SJSA1 (cell line): ENCODE data around the gene MMP23B. TPM values are rescaled to one million over a fixed set of nuclear protein-coding genes. Genes with fewer than 3 reads are reported as not detected.
A peak's percentile ranks its signal among the peaks of the same experiment; 100 is the strongest.
"Not testable (repeated sequence)": the region's sequence is repeated elsewhere in the genome, so short reads cannot be mapped to it uniquely, and the experiment has no call there.

Source experiments
- DNase-seq, 2 experiments: peaks; one replicate each; pipeline ENCODE4 v3.0.0-alpha.2; 2015 to 2020; ENCODE audit warnings: low spot score in 2 of 2, low read depth in 1 of 2
- H3K27ac ChIP-seq: fragments of 250-450 bp; sonication (Bioruptor Pico); 2 replicates; pipeline ENCODE4 v1.5.1; 2020; ENCODE audit warnings: mild to moderate bottlenecking, moderate library complexity
- H3K27me3 ChIP-seq: fragments of 250-450 bp; sonication (Bioruptor Pico); replicated peaks from 2 replicates; pipeline ENCODE4 v1.5.1; 2020; ENCODE audit warnings: mild to moderate bottlenecking, moderate library complexity
- H3K36me3 ChIP-seq: fragments of 250-450 bp; sonication (Bioruptor Pico); 2 replicates; pipeline ENCODE4 v1.5.1; 2020; ENCODE audit warnings: mild to moderate bottlenecking
- H3K4me1 ChIP-seq: fragments of 250-450 bp; sonication (Bioruptor Pico); replicated peaks from 2 replicates; pipeline ENCODE4 v1.6.1; 2021; ENCODE audit warnings: mild to moderate bottlenecking
- H3K4me3 ChIP-seq: fragments of 250-450 bp; sonication (Bioruptor Pico); 2 replicates; pipeline ENCODE4 v1.5.1; 2020; ENCODE audit warnings: mild to moderate bottlenecking
- H3K9me3 ChIP-seq: fragments of 250-450 bp; sonication (Bioruptor Pico); replicated peaks from 2 replicates; pipeline ENCODE4 v1.5.1; 2020; ENCODE audit warnings: mild to moderate bottlenecking
- total RNA-seq: library from RNA; depleted of rRNA; stranded (reverse); fragments of >200 nt; shearing (Covaris generic); gene quantifications from 2 replicates; pipeline ENCODE4 v1.2.3, GENCODE V29; 2014

MMP23B gene
- total RNA-seq, 1 experiment from 2014 or later = 0.79 TPM

DNA sequence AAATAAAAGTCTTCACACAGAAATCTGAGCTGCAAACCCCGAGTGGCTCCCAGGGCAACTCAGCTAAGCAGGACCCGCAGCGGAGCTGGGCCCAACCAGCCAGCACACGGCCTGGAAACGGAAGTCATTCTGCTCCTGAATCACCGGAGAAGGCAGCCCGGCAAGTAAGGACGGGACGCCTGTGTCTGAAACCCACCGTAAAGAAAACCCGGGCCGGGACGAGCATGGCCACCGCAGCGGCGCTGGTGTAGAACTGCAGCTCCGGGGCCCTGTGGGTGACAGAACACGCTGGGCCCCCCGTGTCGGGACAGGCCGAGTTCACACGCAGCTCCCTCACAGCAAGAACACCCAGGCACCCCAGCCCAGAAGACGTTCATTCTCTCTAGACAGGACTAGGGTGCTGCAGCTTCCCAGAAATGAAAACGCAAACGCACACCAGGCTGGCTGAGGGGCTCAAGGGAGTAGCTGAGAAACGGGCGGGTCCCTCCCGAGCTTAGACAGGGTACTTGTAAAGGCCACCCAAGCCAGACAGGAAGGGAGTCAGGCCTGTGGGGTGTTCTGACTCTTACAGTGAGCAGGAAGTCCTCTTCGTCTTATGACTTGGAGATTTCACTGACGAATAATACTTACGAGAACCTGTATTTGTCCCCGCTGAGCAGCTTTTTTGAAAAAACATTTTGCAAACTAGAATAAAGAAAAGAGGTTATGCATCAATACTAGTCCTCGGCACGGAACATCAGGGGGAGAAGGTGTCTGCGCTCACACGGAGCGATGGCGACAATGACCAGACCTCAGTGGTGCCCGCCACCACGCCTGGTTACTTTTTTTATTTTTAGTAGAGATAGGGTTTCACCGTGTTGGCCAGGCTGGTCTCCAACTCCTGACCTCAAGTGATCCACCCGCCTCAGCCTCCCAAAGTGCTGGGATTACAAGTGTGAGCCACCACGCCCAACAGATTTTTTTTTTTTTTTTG lies 37.8 kb downstream of the MMP23B start:
- Histone ChIP-seq H3K9me3 (no peaks in the 10 kb centered on the region), H3K27me3 (no peaks in the 10 kb centered on the region), H3K36me3 (peaks cover 29% of the 10 kb centered on the region), H3K4me1 (no peaks in the 10 kb centered on the region), H3K4me3 (no peak overlapping the region), H3K27ac (no peak overlapping the region)
- DNase-seq = peak in 1 of 2 experiments; percentile 41

GRCh38 chr1:1670866-1671265 lies 38.9 kb downstream of the MMP23B start:
- Histone ChIP-seq H3K4me1 (no peaks in the 10 kb centered on the region), H3K27ac (no peak overlapping the region), H3K4me3 (no peak overlapping the region), H3K9me3 (no peaks in the 10 kb centered on the region), H3K36me3 (peaks cover 18% of the 10 kb centered on the region), H3K27me3 (no peaks in the 10 kb centered on the region)
- DNase-seq = peak in 1 of 2 experiments; percentile 38

- no peak overlapping the region for H3K4me3 ChIP-seq
- no peaks in the 10 kb centered on the region for H3K27me3 ChIP-seq
- H3K36me3 ChIP-seq = peaks cover 11% of the 10 kb centered on the region
- DNase-seq = peak in 1 of 2 experiments; percentile 39
- H3K27ac ChIP-seq = no peak overlapping the region
- H3K4me1 ChIP-seq = no peaks in the 10 kb centered on the region
- H3K9me3 ChIP-seq = no peaks in the 10 kb centered on the region
Observed at GRCh38 chr1:1671365-1672119, 39.6 kb downstream of the MMP23B start.

DNA sequence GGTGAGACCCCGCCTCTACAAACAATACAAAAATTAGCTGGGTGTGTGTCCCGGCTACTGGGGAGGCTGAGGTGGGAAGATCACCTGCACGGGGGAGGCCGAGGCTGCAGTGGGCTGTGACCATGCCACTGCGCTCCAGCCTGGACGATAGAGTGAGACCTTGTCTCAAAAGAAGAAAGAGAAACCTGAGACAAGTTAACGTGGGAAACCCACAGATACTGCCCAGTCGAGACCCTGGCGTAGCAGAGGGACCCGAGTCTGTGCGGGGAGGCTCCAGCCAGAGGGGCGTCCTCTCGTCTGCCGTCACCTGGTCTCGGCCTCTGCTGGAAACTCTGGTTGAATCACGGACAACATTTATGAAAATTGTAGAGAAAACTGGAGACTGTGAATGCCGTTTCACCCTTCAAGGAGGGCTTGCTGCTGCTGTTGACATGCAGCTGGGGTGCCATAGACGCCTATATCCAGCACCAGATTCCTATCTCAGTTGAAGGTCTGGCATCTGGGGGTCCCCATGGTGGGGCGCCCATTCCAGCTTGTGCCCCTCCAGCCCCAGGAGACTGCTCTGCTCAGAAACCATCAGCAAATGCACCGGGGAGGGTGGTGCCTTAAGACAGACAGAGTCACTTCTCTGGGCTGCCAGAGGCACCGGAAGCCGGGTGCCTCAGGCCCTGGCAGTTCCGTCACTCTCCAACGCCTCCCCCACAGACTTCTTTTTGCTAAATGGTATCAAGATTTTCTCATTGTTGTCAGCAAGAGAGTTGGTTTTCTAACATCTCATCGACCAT lies 40.4 kb downstream of the MMP23B start:
- H3K36me3 ChIP-seq = peaks cover 10% of the 10 kb centered on the region
- no peak for DNase-seq
- H3K27me3 ChIP-seq = no peaks in the 10 kb centered on the region
- H3K27ac ChIP-seq = no peak overlapping the region
- H3K9me3 ChIP-seq = no peaks in the 10 kb centered on the region
- no peaks in the 10 kb centered on the region for H3K4me1 ChIP-seq
- H3K4me3 ChIP-seq = no peak overlapping the region

DNA sequence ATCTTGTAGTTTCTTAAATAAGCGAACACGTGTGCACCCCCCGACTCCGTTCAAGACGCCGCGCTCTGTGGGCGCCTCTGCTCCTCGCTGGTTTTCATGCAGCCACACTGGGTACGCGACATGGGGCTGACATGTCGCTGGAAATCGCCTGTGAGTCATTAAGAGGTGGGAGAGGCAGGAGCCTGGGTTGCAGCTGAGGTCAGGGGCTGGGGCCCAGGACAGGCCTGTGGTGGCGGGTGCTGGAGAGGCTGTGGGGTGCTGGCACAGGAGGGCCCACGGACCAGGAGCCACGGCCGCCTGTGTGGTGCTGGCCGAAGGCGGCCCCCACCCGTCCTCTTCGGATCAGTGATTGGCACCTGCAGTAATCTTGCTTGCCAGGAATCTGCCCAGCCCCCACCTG lies 42.8 kb downstream of the MMP23B start:
- H3K4me1 ChIP-seq, H3K27me3 ChIP-seq, H3K4me3 ChIP-seq, H3K9me3 ChIP-seq, H3K27ac ChIP-seq: not testable (repeated sequence)
- peak in 1 of 2 experiments; percentile 20 for DNase-seq
- peaks cover 15% of the 10 kb centered on the region for H3K36me3 ChIP-seq

DNA sequence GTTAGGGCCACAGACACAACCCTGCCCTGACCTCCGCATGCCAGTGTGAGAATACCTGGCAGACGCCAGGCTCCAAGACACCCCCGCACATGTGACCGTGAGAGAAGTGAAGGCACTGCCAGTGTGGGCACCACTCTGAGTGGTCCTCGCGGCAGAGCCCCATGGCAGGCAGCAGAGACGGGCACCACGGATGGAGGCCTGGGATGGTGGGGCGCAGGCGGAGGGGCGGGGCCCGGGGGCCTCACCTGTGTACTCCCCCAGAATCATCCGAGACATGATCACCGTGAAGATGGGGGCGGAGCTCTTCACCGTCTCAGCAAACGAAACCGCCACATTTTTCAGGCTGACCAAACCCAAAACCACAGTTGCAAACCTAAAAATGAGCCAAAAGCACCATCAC lies 43.2 kb downstream of the MMP23B start:
- not testable (repeated sequence) for H3K27ac ChIP-seq, H3K27me3 ChIP-seq, H3K9me3 ChIP-seq, H3K4me3 ChIP-seq, H3K4me1 ChIP-seq
- H3K36me3 ChIP-seq = peaks cover 15% of the 10 kb centered on the region
- DNase-seq = peak in 1 of 2 experiments; percentile 29

- peaks cover 14% of the 10 kb centered on the region for H3K36me3 ChIP-seq
- not testable (repeated sequence) for H3K9me3 ChIP-seq, H3K27ac ChIP-seq, H3K4me1 ChIP-seq, H3K27me3 ChIP-seq, H3K4me3 ChIP-seq
- DNase-seq = peak in 1 of 2 experiments; percentile 14
Observed at GRCh38 chr1:1676087-1676486, 44.1 kb downstream of the MMP23B start.

DNA sequence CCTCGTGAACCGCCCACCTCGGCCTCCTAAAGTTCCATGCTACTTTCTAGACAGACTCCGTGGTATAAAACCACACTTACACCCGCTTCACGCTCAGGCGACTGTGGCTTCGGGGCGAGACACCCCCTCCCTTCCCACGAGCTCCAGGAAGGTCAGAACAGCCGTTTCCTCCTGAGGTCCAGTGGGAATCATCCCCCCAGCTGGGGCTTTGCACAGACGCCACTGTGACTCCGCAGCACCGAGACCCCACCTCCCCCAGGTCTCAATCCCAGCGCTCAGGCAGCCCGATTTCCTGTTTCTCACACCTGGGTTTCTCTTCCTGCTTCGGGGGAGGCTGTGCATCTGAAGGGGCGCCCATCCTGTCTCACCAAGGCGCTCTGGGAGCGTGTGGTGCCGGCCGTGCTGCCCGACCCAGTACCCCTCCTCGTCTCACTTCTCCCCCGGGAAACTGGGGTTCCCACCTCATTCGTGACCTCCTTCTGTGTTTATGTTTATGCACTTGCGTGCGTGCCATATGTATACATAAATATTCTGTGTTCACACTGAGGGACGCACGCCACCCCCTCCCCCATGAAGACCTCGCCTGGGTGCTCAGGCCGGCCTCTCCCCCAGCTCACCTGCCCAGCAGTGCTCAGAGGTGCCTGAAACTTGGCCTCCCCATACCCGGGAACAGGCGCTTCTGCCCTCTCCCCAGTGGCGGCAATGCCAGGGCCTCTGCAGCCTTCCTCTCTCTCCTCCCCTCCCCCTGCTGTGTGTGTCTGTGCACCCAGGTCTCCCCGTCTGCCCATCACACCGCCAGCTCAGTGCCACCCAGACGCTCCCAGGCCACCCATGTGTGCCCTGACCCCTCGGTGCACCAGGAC lies 46.0 kb downstream of the MMP23B start:
- H3K27me3 ChIP-seq = no peaks in the 10 kb centered on the region
- H3K4me3 ChIP-seq = no peak overlapping the region
- DNase-seq = peak in 1 of 2 experiments; percentile 41
- no peak overlapping the region for H3K27ac ChIP-seq
- H3K36me3 ChIP-seq = peaks cover 4% of the 10 kb centered on the region; the same call in 1 of the 2 replicates
- peaks cover 10% of the 10 kb centered on the region for H3K4me1 ChIP-seq
- no peaks in the 10 kb centered on the region for H3K9me3 ChIP-seq

DNA sequence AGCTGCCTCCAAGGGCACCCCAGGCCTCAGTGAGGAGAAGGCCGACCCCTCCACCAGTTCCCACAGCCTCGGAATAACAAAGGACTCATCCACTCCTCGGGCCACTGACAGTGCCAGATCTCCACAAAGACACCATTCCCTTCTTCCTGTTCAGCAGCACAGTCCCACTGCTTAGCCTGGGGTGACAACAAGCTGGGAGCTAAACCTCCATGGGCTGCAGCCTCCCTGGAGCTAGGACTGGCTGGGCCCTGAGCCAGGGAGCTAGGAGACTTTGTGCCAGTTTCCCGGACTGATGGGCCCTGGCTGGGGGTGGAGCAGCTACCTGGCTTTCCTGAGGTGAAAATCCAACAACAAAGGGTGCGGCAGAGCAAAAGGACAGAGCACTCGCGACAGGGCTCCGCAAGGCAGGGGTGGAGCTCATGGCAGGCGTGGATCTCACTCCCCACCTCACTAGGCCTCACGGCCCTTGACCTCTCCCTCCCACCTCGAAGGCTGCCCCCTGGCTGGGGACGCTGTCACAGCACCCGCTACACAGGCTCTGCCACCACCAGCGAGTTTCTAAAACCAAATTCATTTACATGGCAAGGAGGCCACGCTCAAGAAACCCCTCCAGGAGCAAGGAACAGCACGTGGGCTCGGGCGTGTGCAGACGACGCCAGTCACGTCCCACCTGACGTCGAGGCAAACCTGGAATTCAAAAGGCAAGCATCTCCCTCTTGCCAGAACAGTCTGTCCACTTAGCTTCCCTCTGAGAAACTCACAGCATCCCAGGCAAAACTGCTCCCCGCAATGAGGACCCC lies 46.8 kb downstream of the MMP23B start:
- Histone ChIP-seq H3K9me3 (no peaks in the 10 kb centered on the region), H3K4me3 (no peak overlapping the region), H3K36me3 (peaks cover 5% of the 10 kb centered on the region), H3K4me1 (peaks cover 10% of the 10 kb centered on the region), H3K27me3 (no peaks in the 10 kb centered on the region), H3K27ac (no peak overlapping the region)
- DNase-seq = peak in 1 of 2 experiments; percentile 43

DNA sequence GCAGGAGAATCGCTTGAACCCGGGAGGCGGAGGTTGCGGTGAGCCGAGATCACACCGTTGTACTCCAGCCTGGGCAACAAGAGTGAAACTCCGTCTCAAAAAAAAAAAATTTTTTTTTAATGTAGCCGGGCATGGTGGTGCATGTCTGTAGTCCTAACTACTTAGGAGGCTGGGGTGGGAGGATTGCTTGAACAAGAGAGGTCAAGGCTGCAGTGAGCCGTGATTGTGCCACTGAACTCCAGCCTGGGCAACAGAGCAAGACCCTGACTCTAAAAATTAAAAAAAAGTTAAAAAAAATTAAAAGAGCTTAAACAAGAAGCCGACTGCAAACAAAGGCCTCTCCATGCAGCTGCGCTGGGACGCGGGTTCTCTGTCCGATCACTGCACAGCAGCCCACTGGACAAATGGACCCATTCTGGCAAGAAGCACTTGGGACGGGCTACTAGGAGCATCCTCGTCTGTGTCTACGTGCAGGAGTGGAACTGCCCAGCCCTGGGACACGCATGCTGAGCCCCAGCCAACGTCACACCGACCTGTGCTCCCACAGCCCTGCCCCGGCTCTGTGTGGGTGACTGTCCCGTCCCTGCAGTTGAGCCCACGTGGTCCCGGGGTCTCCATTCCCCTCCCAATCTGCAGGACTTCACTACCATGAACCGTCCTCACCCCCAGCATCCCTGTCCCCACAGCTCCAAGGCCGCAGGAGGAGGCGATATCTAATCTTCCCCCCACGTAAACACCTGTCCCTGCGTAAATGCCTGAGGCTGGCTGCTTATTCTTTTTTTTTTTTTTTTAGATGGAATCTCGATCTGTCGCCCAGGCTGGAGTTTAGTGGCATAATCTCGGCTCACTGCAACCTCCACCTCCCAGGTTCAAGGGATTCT lies 48.3 kb downstream of the MMP23B start:
- H3K4me1 ChIP-seq = peaks cover 10% of the 10 kb centered on the region
- H3K27ac ChIP-seq = no peak overlapping the region
- DNase-seq = peak in 1 of 2 experiments; percentile 33
- peaks cover 7% of the 10 kb centered on the region for H3K36me3 ChIP-seq
- H3K4me3 ChIP-seq = no peak overlapping the region
- no peaks in the 10 kb centered on the region for H3K9me3 ChIP-seq
- H3K27me3 ChIP-seq = no peaks in the 10 kb centered on the region

DNA sequence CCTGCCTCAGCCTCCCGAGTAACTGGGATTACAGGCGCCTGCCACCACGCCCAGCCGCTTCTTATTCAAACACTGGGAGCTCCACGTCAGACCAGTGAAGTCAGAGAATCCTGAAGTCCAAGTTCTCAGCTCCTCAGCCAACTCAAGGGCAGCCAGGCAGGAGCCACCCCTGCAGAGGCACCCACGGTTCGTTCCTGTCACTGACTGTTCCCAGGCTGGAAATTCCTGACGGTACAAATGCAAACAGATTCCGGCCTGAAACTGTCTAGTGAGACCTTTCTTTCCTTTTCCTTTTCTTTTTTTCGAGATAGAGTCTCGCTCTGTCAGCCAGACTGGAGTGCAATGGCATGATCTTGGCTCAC lies 48.9 kb downstream of the MMP23B start:
- Histone ChIP-seq H3K4me3 (no peak overlapping the region), H3K36me3 (peaks cover 11% of the 10 kb centered on the region), H3K4me1 (peaks cover 13% of the 10 kb centered on the region), H3K9me3 (no peaks in the 10 kb centered on the region), H3K27me3 (no peaks in the 10 kb centered on the region), H3K27ac (no peak overlapping the region)
- DNase-seq = peak in 1 of 2 experiments; percentile 25
